AG10803 (cell line): ENCODE data around the gene ENOX2.
A peak's percentile ranks its signal among the peaks of the same experiment; 100 is the strongest.

Experiments used
- DNase-seq: peaks from one replicate; pipeline ENCODE4 v3.0.0; 2010; ENCODE audit warnings: low read depth
- H3K4me3 ChIP-seq: 2 replicates; pipeline ENCODE4 v1.5.1; 2011; ENCODE audit warnings: mild to moderate bottlenecking, low read length, control low read depth
- TF ChIP-seq, protein P1 (sequence below): conservative IDR thresholded peaks from 2 replicates; pipeline ENCODE4 v1.5.1; 2011; ENCODE audit warnings: mild to moderate bottlenecking, low read length, control low read depth, inconsistent platforms

The ENOX2 gene

DNA sequence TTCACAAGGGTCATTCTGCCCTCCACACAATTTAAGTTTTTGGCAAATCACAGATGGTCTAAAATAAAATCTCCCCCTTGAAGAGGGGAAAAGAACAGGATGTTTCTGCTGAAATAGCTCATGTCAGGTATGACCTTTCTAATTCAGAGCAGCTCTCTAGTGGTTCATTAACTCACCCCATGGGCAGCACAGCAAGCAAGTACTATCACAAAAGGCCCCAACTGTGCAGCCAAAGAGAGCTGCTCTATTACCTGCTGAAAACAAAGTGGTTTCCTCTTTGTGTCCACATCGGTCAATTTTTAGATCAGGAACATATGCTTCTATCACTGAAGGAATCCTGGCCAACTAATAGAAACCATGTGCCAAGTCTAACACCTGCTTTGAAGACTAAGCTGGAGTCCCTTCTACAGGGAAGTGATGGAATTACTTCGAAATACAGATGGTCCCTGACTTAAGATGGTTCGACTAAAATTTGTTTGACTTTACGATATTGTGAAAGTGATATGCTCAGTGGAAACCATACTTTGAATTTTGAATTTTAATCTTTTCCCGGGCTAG lies 164.3 kb downstream of the ENOX2 start:
- no peak for DNase-seq
- TF ChIP-seq, protein P1, sequence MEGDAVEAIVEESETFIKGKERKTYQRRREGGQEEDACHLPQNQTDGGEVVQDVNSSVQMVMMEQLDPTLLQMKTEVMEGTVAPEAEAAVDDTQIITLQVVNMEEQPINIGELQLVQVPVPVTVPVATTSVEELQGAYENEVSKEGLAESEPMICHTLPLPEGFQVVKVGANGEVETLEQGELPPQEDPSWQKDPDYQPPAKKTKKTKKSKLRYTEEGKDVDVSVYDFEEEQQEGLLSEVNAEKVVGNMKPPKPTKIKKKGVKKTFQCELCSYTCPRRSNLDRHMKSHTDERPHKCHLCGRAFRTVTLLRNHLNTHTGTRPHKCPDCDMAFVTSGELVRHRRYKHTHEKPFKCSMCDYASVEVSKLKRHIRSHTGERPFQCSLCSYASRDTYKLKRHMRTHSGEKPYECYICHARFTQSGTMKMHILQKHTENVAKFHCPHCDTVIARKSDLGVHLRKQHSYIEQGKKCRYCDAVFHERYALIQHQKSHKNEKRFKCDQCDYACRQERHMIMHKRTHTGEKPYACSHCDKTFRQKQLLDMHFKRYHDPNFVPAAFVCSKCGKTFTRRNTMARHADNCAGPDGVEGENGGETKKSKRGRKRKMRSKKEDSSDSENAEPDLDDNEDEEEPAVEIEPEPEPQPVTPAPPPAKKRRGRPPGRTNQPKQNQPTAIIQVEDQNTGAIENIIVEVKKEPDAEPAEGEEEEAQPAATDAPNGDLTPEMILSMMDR, result no peak
- no peak overlapping the region for H3K4me3 ChIP-seq

DNA sequence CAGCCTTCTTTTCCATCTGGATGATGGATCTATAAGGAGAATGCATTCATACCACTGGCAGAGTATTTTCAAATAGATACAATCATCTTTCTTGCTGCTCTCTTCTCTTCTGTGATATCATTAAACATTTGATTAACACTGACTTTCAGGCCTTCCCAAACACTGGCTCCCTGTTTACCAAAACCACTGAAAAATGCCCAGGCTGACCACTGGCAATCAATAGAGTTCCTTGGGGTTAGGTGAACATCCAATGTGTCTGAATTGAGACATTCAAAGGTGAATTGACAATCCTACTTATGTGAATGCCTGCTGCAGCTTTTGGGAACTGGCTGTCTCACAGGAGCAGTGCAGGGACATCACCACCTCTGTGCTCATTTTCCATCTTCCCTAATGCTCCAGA lies 168.3 kb downstream of the ENOX2 start:
- no peak for DNase-seq
- no peak overlapping the region for H3K4me3 ChIP-seq
- TF ChIP-seq, protein P1, result no peak

DNA sequence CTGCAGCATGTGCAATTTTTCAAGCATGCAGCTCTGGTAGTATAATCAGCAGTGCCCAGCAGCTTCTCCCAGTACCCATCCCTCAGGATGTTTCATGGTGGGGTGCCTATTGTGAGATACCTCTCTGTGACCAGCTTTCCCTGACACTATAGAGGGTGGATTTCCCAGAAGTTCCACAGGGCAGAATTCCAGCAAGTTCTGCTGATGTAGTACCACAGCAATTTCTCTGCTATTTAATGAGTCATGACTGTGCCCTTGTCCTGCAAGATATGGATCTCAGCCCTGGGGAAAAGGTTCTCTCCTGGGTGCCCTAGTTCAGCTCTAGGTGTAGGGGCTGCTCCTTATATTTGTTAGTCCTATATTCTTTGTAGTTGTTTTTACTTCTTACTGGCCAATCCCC lies 174.8 kb downstream of the ENOX2 start:
- TF ChIP-seq, protein P1, result no peak
- peak; percentile 62 for DNase-seq
- no peak overlapping the region for H3K4me3 ChIP-seq

DNA sequence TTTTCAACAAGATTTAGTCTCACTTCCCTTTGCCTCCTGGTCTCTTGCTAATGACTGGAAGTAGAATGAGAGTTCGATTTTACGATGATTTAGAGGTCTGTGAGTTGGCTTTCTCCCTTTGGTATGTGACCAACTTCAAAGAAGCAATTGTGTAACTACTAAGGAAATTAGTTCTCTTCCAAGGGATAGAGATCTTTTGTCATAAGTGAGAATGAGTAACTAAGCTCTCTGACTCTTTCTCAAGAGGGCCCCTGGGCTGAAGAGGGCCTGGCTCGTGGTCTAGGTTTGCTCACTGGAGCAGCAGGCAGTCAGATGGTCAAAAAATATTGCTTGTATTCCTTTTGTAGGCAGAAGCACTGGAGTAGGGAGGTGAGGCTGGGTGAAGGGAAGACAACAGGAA lies 176.3 kb downstream of the ENOX2 start:
- TF ChIP-seq, protein P1, result no peak
- H3K4me3 ChIP-seq, result no peak overlapping the region
- peak; percentile 86 for DNase-seq

DNA sequence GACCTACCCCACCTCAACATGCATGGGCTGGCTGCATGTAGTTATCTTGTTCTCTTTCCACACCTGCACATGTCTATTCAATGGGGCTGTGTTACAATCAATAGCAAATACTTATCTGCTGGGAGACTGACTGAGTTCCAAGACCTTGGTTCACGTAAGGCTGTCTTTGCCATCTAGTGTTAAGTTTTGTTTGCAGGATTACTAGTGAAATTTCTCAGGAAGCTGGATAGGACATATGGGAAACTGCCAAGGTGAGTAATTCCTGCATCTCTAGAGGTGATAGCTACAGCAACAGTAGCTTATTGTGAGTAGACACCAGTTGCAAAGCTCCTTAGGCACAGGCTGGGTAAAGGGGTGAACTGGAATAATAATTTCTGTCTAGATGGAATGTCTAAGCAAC lies 177.5 kb downstream of the ENOX2 start:
- TF ChIP-seq, protein P1, result no peak
- no peak for DNase-seq
- no peak overlapping the region for H3K4me3 ChIP-seq

DNA sequence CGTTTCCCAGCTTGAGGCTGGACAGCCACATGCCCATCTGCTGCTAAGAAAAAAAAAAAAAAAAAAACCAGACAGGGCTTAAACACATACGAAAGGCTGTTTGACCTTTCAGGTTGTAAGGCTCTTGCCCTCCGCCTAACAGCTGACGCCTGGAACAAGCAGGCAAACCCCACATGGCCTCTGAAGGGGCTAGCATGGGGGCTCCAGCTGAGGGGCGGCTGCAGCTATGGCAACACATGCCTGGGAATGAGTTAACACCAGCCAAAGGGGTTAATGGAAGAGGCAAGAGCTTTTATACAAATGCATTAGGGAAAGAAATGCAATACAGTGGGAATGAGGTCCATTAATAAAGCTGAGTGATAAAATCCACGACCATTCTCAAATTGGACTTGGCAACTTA lies 183.6 kb downstream of the ENOX2 start:
- DNase-seq, result no peak
- H3K4me3 ChIP-seq, result no peak overlapping the region
- TF ChIP-seq, protein P1, result no peak

DNA sequence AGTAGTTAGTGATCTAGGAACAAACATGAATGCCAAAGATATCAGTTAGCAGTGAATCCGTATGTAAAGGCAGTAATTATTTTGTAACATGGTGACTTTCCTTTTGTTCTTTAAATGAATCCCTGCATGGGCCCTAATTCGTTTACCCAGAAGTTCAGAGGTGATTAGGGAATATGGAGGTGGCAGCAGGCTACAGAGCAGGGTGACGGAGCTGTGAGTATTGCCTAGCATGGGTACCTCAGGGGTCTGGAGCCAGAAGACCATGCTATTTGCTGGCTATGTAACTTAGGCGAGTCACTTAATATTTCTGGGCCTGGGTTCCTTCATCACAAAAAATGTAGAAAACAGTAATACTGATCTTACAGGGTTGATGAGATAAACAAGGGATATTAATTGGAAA lies 184.9 kb downstream of the ENOX2 start:
- DNase-seq, result no peak
- no peak overlapping the region for H3K4me3 ChIP-seq

More for the DNA sequence above, 184.9 kb downstream of the ENOX2 start:
- TF ChIP-seq, protein P1, result no peak
